Hepatocyte (in vitro differentiated cells): ENCODE data around the gene CEACAM21.

Experiments
- CTCF ChIP-seq: fragments of 200-600 bp; sonication (generic); IDR thresholded peaks from 2 replicates; pipeline ENCODE4 v1.5.1; 2016; ENCODE audit warnings: antibody characterized with exemption, mild to moderate bottlenecking; ENCODE audit not compliant: poor library complexity
- EZH2phosphoT487 ChIP-seq: fragments of 200-600 bp; sonication (generic); IDR thresholded peaks from one replicate; pipeline ENCODE4 v1.6.1; 2018; ENCODE audit warnings: antibody characterized with exemption, mild to moderate bottlenecking, low read depth, moderate library complexity; ENCODE audit not compliant: unreplicated experiment, severe bottlenecking

GRCh38 chr19:41548954-41549688 lies 26.8 kb upstream of the CEACAM21 start:
- TF ChIP-seq CTCF, result no peak
- TF ChIP-seq EZH2phosphoT487, result no peak
